OCI-LY3 (cell line): Measurements from ENCODE around the gene SNN.

Experiments
- H2AFZ ChIP-seq: fragments of 200-600, 300-600 bp; shearing (Covaris generic); 2 replicates; pipeline ENCODE4 v1.6.0; 2014; ENCODE audit warnings: antibody characterized with exemption, low read depth, low read length
- H3K27ac ChIP-seq: fragments of 200-600, 300-600 bp; sonication (generic); 2 replicates; pipeline ENCODE4 v1.5.1; 2014; ENCODE audit warnings: mild to moderate bottlenecking, low read length, moderate library complexity, mixed read lengths
- H3K27me3 ChIP-seq: fragments of 200-600, 300-600 bp; sonication (generic); 2 replicates; pipeline ENCODE4 v1.6.1; 2014; ENCODE audit warnings: low read depth, low read length, mixed read lengths
- H3K36me3 ChIP-seq: fragments of 200-600, 300-600 bp; sonication (generic); replicated peaks from 2 replicates; pipeline ENCODE3; 2014; ENCODE audit warnings: low read depth, low read length, mixed read lengths
- H3K4me1 ChIP-seq: fragments of 300-600, 200-600 bp; sonication (generic); 2 replicates; pipeline ENCODE4 v1.6.1; 2014; ENCODE audit warnings: low read length, mixed read lengths
- H3K4me2 ChIP-seq: fragments of 200-600, 300-600 bp; sonication (generic); 2 replicates; pipeline ENCODE4 v1.6.1; 2014; ENCODE audit warnings: low read length, mixed read lengths
- H3K4me3 ChIP-seq: fragments of 300-600, 200-600 bp; sonication (generic); 2 replicates; pipeline ENCODE4 v1.5.1; 2014; ENCODE audit warnings: antibody characterized with exemption, mild to moderate bottlenecking, low read length, moderate library complexity
- H3K79me2 ChIP-seq: fragments of 300-600, 200-600 bp; shearing (Covaris generic); 2 replicates; pipeline ENCODE4 v1.6.1; 2014; ENCODE audit warnings: mild to moderate bottlenecking, low read length, mixed read lengths
- H3K9ac ChIP-seq: fragments of 300-600, 200-600 bp; shearing (Covaris generic); 2 replicates; pipeline ENCODE4 v1.6.0; 2014; ENCODE audit warnings: mild to moderate bottlenecking, low read length, moderate library complexity
- H3K9me3 ChIP-seq: fragments of 200-600, 300-600 bp; shearing (Covaris generic); 2 replicates; pipeline ENCODE4 v1.6.1; 2014; ENCODE audit warnings: low read length, mixed read lengths; ENCODE audit not compliant: insufficient read depth
- H4K20me1 ChIP-seq: fragments of 200-600, 300-600 bp; sonication (generic); 2 replicates; pipeline ENCODE4 v1.6.1; 2016; ENCODE audit warnings: low read length, mixed read lengths; ENCODE audit not compliant: insufficient read depth
- EZH2phosphoT487 ChIP-seq: fragments of 200-600 bp; shearing (Covaris generic); IDR thresholded peaks from 2 replicates; pipeline ENCODE4 v1.6.1; 2018; ENCODE audit warnings: antibody characterized with exemption, mixed run types, low read depth
- TF ChIP-seq, protein P1 (sequence below): fragments of 200-600, 300-600 bp; sonication (generic); IDR thresholded peaks from 2 replicates; pipeline ENCODE4 v1.5.1; 2014; ENCODE audit warnings: antibody characterized with exemption, low read length, low read depth

SNN gene

DNA sequence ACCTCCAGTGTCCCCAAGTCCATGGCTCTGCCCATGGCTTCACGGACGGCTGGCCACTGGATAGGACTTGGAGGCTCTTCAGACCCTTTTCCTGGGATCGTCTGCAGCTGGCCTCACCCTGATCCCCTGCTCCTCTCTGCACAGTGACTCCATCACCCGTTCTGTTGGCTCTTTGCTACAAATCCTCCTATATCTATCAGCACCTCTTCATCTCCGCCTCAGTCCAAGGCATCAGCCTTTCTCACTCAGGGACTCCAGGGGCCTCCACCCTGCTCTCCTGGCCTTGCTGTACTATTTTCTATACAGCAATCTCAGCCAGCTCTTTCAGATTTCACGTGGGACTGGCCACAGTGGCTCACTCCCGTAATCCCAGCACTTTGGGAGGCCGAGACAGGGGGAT is 10.7 kb upstream of the SNN start:
- Histone ChIP-seq H3K27me3 (no peaks in the 10 kb centered on the region), H3K4me2 (no peak overlapping the region), H2AFZ (no peak overlapping the region), H3K36me3 (no peaks in the 10 kb centered on the region), H3K9ac (no peak overlapping the region), H3K79me2 (no peaks in the 10 kb centered on the region), H4K20me1 (no peaks in the 10 kb centered on the region), H3K4me1 (peaks cover 4% of the 10 kb centered on the region; the same call in 1 of the 2 replicates), H3K9me3 (no peaks in the 10 kb centered on the region), H3K27ac (no peak overlapping the region), H3K4me3 (no peak overlapping the region)
- TF ChIP-seq EZH2phosphoT487, result no peak

DNA sequence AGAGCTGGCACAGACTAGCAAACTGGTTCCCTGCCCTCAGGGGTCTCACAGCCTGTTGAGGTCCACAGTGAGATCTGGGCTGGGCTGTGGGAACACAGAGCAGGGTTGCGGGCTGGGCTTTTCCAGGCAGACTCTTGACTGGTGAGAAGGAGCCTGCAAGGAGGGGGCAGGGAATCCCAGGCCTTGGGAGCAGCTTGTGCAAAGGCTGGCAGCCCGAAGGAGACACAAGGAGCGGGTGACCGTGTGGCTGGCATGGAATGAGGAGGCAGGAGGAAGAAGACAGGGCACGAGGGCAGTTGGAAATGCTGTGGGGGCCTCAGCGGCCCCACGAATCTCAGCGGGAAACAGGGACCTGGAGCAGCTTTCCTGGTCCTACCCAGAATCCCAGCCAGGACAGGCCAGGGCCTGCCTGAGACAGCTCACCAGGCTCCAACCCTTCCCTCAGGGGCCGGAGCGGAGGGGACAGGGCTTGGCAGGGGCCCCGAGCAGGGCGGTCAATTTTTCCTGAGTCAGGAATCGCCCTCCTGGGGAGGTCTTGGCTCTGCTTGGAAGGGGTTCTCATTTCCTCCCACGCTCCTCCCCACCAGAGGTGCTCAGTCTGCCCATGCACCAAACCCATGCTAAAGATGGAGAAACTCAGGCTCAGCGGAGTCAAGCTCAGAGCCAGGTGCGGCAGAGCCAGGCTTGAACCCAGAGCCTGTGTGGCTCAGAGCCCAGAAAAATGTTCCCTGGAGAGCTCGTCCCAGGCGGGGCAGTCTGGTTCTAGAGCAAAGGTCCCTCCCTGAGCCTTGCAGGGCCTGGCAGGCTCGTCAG is 9.2 kb upstream of the SNN start:
- no peaks in the 10 kb centered on the region for H3K27me3 ChIP-seq
- H3K9ac ChIP-seq, result no peak overlapping the region
- no peaks in the 10 kb centered on the region for H3K79me2 ChIP-seq
- no peak overlapping the region for H3K4me3 ChIP-seq
- H3K36me3 ChIP-seq, result no peaks in the 10 kb centered on the region
- H4K20me1 ChIP-seq, result no peaks in the 10 kb centered on the region
- no peak for TF ChIP-seq EZH2phosphoT487
- TF ChIP-seq, protein P1, sequence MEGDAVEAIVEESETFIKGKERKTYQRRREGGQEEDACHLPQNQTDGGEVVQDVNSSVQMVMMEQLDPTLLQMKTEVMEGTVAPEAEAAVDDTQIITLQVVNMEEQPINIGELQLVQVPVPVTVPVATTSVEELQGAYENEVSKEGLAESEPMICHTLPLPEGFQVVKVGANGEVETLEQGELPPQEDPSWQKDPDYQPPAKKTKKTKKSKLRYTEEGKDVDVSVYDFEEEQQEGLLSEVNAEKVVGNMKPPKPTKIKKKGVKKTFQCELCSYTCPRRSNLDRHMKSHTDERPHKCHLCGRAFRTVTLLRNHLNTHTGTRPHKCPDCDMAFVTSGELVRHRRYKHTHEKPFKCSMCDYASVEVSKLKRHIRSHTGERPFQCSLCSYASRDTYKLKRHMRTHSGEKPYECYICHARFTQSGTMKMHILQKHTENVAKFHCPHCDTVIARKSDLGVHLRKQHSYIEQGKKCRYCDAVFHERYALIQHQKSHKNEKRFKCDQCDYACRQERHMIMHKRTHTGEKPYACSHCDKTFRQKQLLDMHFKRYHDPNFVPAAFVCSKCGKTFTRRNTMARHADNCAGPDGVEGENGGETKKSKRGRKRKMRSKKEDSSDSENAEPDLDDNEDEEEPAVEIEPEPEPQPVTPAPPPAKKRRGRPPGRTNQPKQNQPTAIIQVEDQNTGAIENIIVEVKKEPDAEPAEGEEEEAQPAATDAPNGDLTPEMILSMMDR, result no peak
- H3K4me2 ChIP-seq, result no peak overlapping the region
- peaks cover 4% of the 10 kb centered on the region; the same call in 1 of the 2 replicates for H3K4me1 ChIP-seq
- H3K27ac ChIP-seq, result no peak overlapping the region
- no peak overlapping the region for H2AFZ ChIP-seq
- H3K9me3 ChIP-seq, result no peaks in the 10 kb centered on the region

DNA sequence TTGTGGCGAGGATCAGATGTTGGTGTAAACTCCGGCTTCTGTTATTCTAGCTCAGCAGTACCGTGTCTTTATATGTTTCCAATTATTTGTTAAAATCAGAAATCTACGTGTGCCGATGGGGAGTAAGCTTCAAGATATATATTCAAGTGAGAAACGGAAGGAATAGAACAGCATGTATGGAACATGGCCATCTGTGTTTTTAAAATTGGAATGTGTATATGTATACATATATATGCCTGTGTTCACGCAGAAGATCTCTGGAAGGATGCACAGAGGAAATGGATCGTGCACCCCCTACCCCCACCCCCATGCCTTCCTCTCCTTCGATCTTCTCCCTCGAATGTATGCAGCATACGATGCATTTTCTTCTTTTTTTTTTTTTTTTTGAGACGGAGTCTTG is 7.7 kb upstream of the SNN start:
- no peak for TF ChIP-seq EZH2phosphoT487
- TF ChIP-seq, protein P1, result no peak
- H3K79me2 ChIP-seq, result no peaks in the 10 kb centered on the region
- no peak overlapping the region for H2AFZ ChIP-seq
- H3K4me1 ChIP-seq, result peaks cover 1% of the 10 kb centered on the region; the same call in 1 of the 2 replicates
- no peak overlapping the region for H3K9ac ChIP-seq
- H3K27ac ChIP-seq, result no peak overlapping the region
- no peaks in the 10 kb centered on the region for H3K9me3 ChIP-seq
- no peaks in the 10 kb centered on the region for H4K20me1 ChIP-seq
- H3K4me2 ChIP-seq, result no peak overlapping the region
- H3K27me3 ChIP-seq, result no peaks in the 10 kb centered on the region
- no peaks in the 10 kb centered on the region for H3K36me3 ChIP-seq
- H3K4me3 ChIP-seq, result no peak overlapping the region

DNA sequence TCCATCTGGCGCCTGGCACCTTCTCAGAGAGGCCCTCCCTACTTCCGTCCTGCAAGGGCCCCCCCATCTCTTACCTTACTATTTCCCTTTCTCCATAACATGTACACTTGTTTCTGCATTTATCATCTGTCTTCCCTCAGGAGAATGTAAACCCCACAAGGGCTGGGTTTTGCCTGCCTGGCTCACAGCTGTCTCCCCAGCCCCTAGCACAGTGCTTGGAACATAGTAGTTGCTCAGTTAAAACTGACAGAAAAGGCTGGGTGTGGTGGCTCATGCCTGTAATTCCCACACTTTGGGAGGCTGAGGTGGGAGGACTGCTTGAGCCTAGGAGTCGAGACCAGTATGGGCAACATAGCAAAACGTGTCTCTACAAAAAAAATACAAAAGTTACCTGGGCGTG is 5.7 kb upstream of the SNN start:
- Histone ChIP-seq H3K27me3 (0 out of 2 replicates have a peak, but pooled peaks cover 7% of the 10 kb centered on the region), H3K79me2 (no peaks in the 10 kb centered on the region), H3K4me2 (no peak overlapping the region), H3K36me3 (no peaks in the 10 kb centered on the region), H3K9me3 (no peaks in the 10 kb centered on the region), H2AFZ (no peak overlapping the region), H3K4me1 (peaks cover 2% of the 10 kb centered on the region), H3K27ac (no peak overlapping the region), H4K20me1 (no peaks in the 10 kb centered on the region), H3K4me3 (no peak overlapping the region), H3K9ac (no peak overlapping the region)
- no peak for TF ChIP-seq EZH2phosphoT487
- TF ChIP-seq, protein P1, result no peak
